ENCODE results near the gene CLIP1.

The CLIP1 gene

DNA sequence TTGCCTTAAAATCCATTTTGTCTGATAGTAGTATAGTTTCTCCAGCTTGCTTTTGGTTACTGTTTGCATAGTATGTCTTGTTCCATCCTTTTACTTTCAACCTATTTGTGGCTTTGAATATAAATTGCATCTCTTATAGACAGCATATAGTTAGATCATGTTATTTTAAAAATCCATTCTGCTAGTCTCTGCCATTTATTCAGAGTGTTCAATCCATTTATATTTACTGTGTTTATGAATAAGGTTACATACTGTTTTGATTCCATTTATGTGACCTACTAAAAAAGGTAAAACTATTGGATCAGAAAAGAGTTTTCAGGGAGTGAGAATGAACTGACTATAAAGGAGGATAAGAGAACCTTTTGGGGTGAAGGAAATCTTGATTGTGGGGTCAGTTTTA, 126.6 kb downstream of the CLIP1 start:
- no peak overlapping the region for H3K4me3 ChIP-seq (ENCODE audit: low read depth, low read length)
- H3K9me3 ChIP-seq: no peaks in the 10 kb centered on the region
- TF ChIP-seq, protein P1, sequence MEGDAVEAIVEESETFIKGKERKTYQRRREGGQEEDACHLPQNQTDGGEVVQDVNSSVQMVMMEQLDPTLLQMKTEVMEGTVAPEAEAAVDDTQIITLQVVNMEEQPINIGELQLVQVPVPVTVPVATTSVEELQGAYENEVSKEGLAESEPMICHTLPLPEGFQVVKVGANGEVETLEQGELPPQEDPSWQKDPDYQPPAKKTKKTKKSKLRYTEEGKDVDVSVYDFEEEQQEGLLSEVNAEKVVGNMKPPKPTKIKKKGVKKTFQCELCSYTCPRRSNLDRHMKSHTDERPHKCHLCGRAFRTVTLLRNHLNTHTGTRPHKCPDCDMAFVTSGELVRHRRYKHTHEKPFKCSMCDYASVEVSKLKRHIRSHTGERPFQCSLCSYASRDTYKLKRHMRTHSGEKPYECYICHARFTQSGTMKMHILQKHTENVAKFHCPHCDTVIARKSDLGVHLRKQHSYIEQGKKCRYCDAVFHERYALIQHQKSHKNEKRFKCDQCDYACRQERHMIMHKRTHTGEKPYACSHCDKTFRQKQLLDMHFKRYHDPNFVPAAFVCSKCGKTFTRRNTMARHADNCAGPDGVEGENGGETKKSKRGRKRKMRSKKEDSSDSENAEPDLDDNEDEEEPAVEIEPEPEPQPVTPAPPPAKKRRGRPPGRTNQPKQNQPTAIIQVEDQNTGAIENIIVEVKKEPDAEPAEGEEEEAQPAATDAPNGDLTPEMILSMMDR (IDR thresholded peaks at IDR 0.05; ENCODE audit: low read depth, low read length): no peak
- no peak for DNase-seq
- no peaks in the 10 kb centered on the region for H3K4me1 ChIP-seq
- no peaks in the 10 kb centered on the region; the same call in 1 of the 2 replicates for H3K36me3 ChIP-seq
- no peaks in the 10 kb centered on the region for H3K27me3 ChIP-seq

- Histone ChIP-seq H3K4me3 (ENCODE audit: low read depth, low read length) (no peak overlapping the region), H3K9me3 (no peaks in the 10 kb centered on the region), H3K27me3 (no peaks in the 10 kb centered on the region), H3K36me3 (no peaks in the 10 kb centered on the region; the same call in 1 of the 2 replicates), H3K4me1 (no peaks in the 10 kb centered on the region)
- DNase-seq: no peak
- TF ChIP-seq, protein P1 (IDR thresholded peaks at IDR 0.05; ENCODE audit: low read depth, low read length): no peak
Measured at GRCh38 chr12:122293081-122293480, 129.4 kb downstream of the CLIP1 start.

DNA sequence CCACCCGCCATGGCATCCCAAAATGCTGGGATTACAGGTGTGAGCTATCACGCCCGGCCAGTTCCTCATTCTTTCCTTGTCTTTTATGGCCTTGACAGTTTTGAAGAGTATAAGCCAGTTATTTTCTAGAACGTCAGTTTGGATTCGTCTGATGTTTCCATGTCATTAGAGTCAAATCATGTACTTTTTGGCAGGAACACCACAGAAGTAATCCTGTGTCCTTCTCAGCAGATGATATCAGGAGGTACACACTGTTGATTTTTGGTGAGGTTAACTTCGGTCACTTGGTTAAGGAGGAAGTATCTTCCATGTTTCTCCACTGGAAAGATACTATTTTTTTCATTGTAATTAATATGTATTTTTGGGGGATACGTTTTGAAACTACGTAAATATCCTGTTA, 131.0 kb downstream of the CLIP1 start:
- Histone ChIP-seq H3K36me3 (no peaks in the 10 kb centered on the region; the same call in 1 of the 2 replicates), H3K9me3 (no peaks in the 10 kb centered on the region), H3K4me3 (ENCODE audit: low read depth, low read length) (no peak overlapping the region), H3K4me1 (no peaks in the 10 kb centered on the region), H3K27me3 (no peaks in the 10 kb centered on the region)
- no peak for DNase-seq
- TF ChIP-seq, protein P1 (IDR thresholded peaks at IDR 0.05; ENCODE audit: low read depth, low read length): no peak

GRCh38 chr12:122283680-122284079, 138.8 kb downstream of the CLIP1 start:
- H3K4me3 ChIP-seq (ENCODE audit: low read depth, low read length): no peak overlapping the region
- TF ChIP-seq, protein P1 (IDR thresholded peaks at IDR 0.05; ENCODE audit: low read depth, low read length): no peak
- no peaks in the 10 kb centered on the region for H3K9me3 ChIP-seq
- DNase-seq: no peak
- peaks cover 10% of the 10 kb centered on the region for H3K4me1 ChIP-seq
- H3K36me3 ChIP-seq: no peaks in the 10 kb centered on the region
- H3K27me3 ChIP-seq: no peaks in the 10 kb centered on the region

DNA sequence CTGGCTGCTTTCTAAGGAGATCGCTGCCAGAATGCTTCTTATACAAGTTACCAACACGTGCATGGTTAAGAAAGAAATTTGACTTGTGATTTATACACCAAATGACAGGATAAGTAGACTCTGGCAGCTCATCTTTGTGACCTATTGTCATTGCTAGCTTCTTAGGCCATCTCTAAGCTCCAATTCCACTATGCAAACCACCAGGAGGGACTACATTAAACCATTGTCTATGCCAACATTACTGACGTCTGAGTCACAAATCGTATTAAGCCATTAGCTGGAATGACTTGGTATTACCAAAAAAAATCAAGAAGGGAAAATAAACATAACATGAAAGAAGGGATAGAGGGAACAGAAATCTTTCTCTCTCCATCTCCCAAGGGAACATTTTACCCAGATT, 140.4 kb downstream of the CLIP1 start:
- Histone ChIP-seq H3K9me3 (no peaks in the 10 kb centered on the region), H3K27me3 (no peaks in the 10 kb centered on the region), H3K4me3 (ENCODE audit: low read depth, low read length) (no peak overlapping the region), H3K4me1 (peaks cover 10% of the 10 kb centered on the region), H3K36me3 (no peaks in the 10 kb centered on the region)
- no peak for DNase-seq
- TF ChIP-seq, protein P1 (IDR thresholded peaks at IDR 0.05; ENCODE audit: low read depth, low read length): no peak

GRCh38 chr12:122276242-122276641, 146.2 kb downstream of the CLIP1 start:
- Histone ChIP-seq H3K4me3 (ENCODE audit: low read depth, low read length) (no peak overlapping the region), H3K4me1 (peaks cover 4% of the 10 kb centered on the region), H3K36me3 (no peaks in the 10 kb centered on the region), H3K9me3 (no peaks in the 10 kb centered on the region), H3K27me3 (no peaks in the 10 kb centered on the region)
- no peak for DNase-seq
- TF ChIP-seq, protein P1 (IDR thresholded peaks at IDR 0.05; ENCODE audit: low read depth, low read length): no peak
